SK-N-SH (cell line): ENCODE data around the gene TFAP2E.

Source experiments
- CHD2 ChIP-seq: fragments of 150-350 bp; IDR thresholded peaks from 2 replicates; pipeline ENCODE4 v1.6.1; 2018; ENCODE audit warnings: low read length; ENCODE audit not compliant: partially characterized antibody
- CTCF ChIP-seq: fragments of 200-600 bp; sonication (generic); IDR thresholded peaks from 2 replicates; pipeline ENCODE4 v1.6.1; 2017; ENCODE audit warnings: antibody characterized with exemption, mild to moderate bottlenecking, moderate library complexity
- EZH2phosphoT487 ChIP-seq: fragments of 200-600 bp; sonication (generic); IDR thresholded peaks from 2 replicates; pipeline ENCODE4 v1.6.1; 2017; ENCODE audit warnings: low read depth, mixed run types, mild to moderate bottlenecking, antibody characterized with exemption, moderate library complexity, borderline replicate concordance
- JUND ChIP-seq: IDR thresholded peaks from 2 replicates; pipeline ENCODE4 v1.4.0; 2012
- POLR2AphosphoS5 ChIP-seq: IDR thresholded peaks from 2 replicates; pipeline ENCODE4 v1.6.1; 2012; ENCODE audit warnings: low read depth, low read length
- RXRA ChIP-seq: IDR thresholded peaks from 2 replicates; pipeline ENCODE4 v1.4.0; 2012; ENCODE audit warnings: low read depth, mild to moderate bottlenecking, borderline replicate concordance
- TAF1 ChIP-seq: IDR thresholded peaks from 2 replicates; pipeline ENCODE4 v1.6.1; 2012; ENCODE audit warnings: low read depth, mild to moderate bottlenecking, low read length, moderate library complexity, borderline replicate concordance

- no peak for TF ChIP-seq TAF1
- TF ChIP-seq EZH2phosphoT487 = no peak
- no peak for TF ChIP-seq POLR2AphosphoS5
- no peak for TF ChIP-seq JUND
- TF ChIP-seq RXRA = no peak
- no peak for TF ChIP-seq CTCF
- TF ChIP-seq CHD2 = no peak
These were observed 22.6 kb downstream of the TFAP2E start for GRCh38 chr1:35595684-35596083.
